GM23338 (cell line): ENCODE measurements around the gene VMP1. TPM values are rescaled to one million over a fixed set of nuclear protein-coding genes. Genes with fewer than 3 reads are reported as not detected.
A peak's percentile ranks its signal among the peaks of the same experiment; 100 is the strongest.
"Not testable (repeated sequence)": the region's sequence is repeated elsewhere in the genome, so short reads cannot be mapped to it uniquely, and the experiment has no call there.

Experiments
- ATAC-seq: fragments of 200-7000 bp; cut with Tn5 transposase; 3 replicates; pipeline ENCODE4 v1.9.1; 2020
- DNase-seq: peaks from one replicate; pipeline ENCODE4 v3.0.0-alpha.2; 2015; ENCODE audit warnings: low spot score
- H2AFZ ChIP-seq: fragments of 200-600 bp; sonication (generic); 2 replicates; pipeline ENCODE4 v1.8.0; 2016; ENCODE audit warnings: antibody characterized with exemption, mild to moderate bottlenecking, moderate library complexity
- H3F3A ChIP-seq: fragments of 200-600 bp; sonication (generic); replicated peaks from 2 replicates; pipeline ENCODE4 v1.8.0; 2017; ENCODE audit warnings: antibody characterized with exemption, mixed run types, low read depth
- H3K27ac ChIP-seq: fragments of 200-600 bp; sonication (generic); 2 replicates; pipeline ENCODE4 v1.6.1; 2016; ENCODE audit warnings: low read depth
- H3K27me3 ChIP-seq: fragments of 200-600 bp; sonication (generic); 2 replicates; pipeline ENCODE4 v1.8.0; 2016; ENCODE audit warnings: mild to moderate bottlenecking, mixed run types, moderate library complexity; ENCODE audit not compliant: insufficient read depth
- H3K36me3 ChIP-seq: fragments of 200-600 bp; sonication (generic); 2 replicates; pipeline ENCODE4 v1.8.0; 2016; ENCODE audit warnings: mild to moderate bottlenecking; ENCODE audit not compliant: insufficient read depth
- H3K4me1 ChIP-seq: fragments of 200-600 bp; sonication (generic); 2 replicates; pipeline ENCODE4 v1.8.0; 2016; ENCODE audit warnings: mild to moderate bottlenecking, moderate library complexity; ENCODE audit not compliant: insufficient read depth
- H3K4me2 ChIP-seq: fragments of 200-600 bp; sonication (generic); 2 replicates; pipeline ENCODE4 v1.7.1; 2017; ENCODE audit warnings: mixed run types
- H3K4me3 ChIP-seq: fragments of 200-600 bp; sonication (generic); 2 replicates; pipeline ENCODE4 v1.6.1; 2016; ENCODE audit warnings: mixed run types
- H3K79me2 ChIP-seq: fragments of 200-600 bp; sonication (generic); replicated peaks from 2 replicates; pipeline ENCODE4 v1.8.0; 2017; ENCODE audit warnings: mild to moderate bottlenecking; ENCODE audit not compliant: insufficient read depth
- H3K9me2 ChIP-seq: fragments of 200-600 bp; sonication (generic); 2 replicates; pipeline ENCODE4 v1.8.0; 2017; ENCODE audit not compliant: insufficient read depth
- H4K20me1 ChIP-seq: fragments of 200-600 bp; sonication (generic); replicated peaks from 2 replicates; pipeline ENCODE4 v1.8.0; 2017; ENCODE audit warnings: mild to moderate bottlenecking; ENCODE audit not compliant: insufficient read depth
- H3K27ac Mint-ChIP-seq: 2 replicates; pipeline ENCODE4 v1.8.0; 2020; ENCODE audit warnings: inconsistent platforms, mild to moderate bottlenecking, moderate library complexity, mixed read lengths
- H3K27me3 Mint-ChIP-seq: 3 replicates; pipeline ENCODE4 v1.8.0; 2022; ENCODE audit warnings: low read depth, mild to moderate bottlenecking, moderate library complexity, mixed read lengths, inconsistent platforms; ENCODE audit not compliant: insufficient read depth, poor library complexity
- H3K36me3 Mint-ChIP-seq: 3 replicates; pipeline ENCODE4 v1.8.0; 2021; ENCODE audit warnings: low read depth, mild to moderate bottlenecking, inconsistent platforms, moderate library complexity, mixed read lengths
- H3K4me1 Mint-ChIP-seq: 3 replicates; pipeline ENCODE4 v1.8.0; 2020; ENCODE audit warnings: mild to moderate bottlenecking, inconsistent platforms, mixed read lengths
- H3K4me3 Mint-ChIP-seq: 3 replicates; pipeline ENCODE4 v1.8.0; 2021; ENCODE audit warnings: moderate library complexity, mild to moderate bottlenecking, inconsistent platforms, mixed read lengths
- H3K9me3 Mint-ChIP-seq: 3 replicates; pipeline ENCODE4 v1.8.0; 2020; ENCODE audit warnings: moderate library complexity, mild to moderate bottlenecking, inconsistent platforms, mixed read lengths
- CREB1 ChIP-seq: fragments of 250-450 bp; sonication (Bioruptor Pico); IDR thresholded peaks from 2 replicates; pipeline ENCODE4 v1.5.0; 2020; ENCODE audit warnings: low read depth, mild to moderate bottlenecking, moderate library complexity
- EZH2 ChIP-seq: fragments of 200-600 bp; sonication (generic); IDR thresholded peaks from one replicate; pipeline ENCODE4 v1.8.0; 2017; ENCODE audit warnings: antibody characterized with exemption, mild to moderate bottlenecking, low read depth; ENCODE audit not compliant: unreplicated experiment
- JUNB ChIP-seq: IDR thresholded peaks from one replicate; pipeline ENCODE4 v1.6.1; 2016; ENCODE audit warnings: antibody characterized with exemption; ENCODE audit not compliant: unreplicated experiment
- NANOG ChIP-seq: IDR thresholded peaks from 2 replicates; pipeline ENCODE4 v1.6.1; 2016; ENCODE audit warnings: antibody characterized with exemption, borderline replicate concordance
- STAT1 ChIP-seq: IDR thresholded peaks from one replicate; pipeline ENCODE4 v1.6.1; 2016; ENCODE audit warnings: antibody characterized with exemption; ENCODE audit not compliant: unreplicated experiment
- ZNF114 ChIP-seq: fragments of 250-450 bp; sonication (Bioruptor Pico); IDR thresholded peaks from 2 replicates; pipeline ENCODE4 v1.5.0; 2020; ENCODE audit warnings: mild to moderate bottlenecking, moderate library complexity
- ZNF331 ChIP-seq: fragments of 250-450 bp; sonication (Bioruptor Pico); IDR thresholded peaks from 2 replicates; pipeline ENCODE4 v1.5.0; 2020; ENCODE audit warnings: low read depth, mild to moderate bottlenecking, moderate library complexity
- polyA plus RNA-seq: library from polyadenylated mRNA; unstranded; fragments of >200 nt; fragmentation: Nextera tagmentation; extraction: Ambion mirVana; gene quantifications from 2 replicates; pipeline ENCODE4 v1.2.1, GENCODE V29; 2016
- total RNA-seq: library from RNA; depleted of rRNA; stranded (reverse); fragments of >200 nt; shearing (Covaris generic); gene quantifications from 2 replicates; pipeline ENCODE4 v1.2.3, GENCODE V29; 2014
- TF ChIP-seq, protein P1 (sequence below): IDR thresholded peaks from one replicate; pipeline ENCODE4 v1.6.1; 2018; ENCODE audit warnings: antibody characterized with exemption; ENCODE audit not compliant: unreplicated experiment
- TF ChIP-seq, protein P2 (sequence below): IDR thresholded peaks from 2 replicates; pipeline ENCODE4 v1.6.1; 2016; ENCODE audit warnings: antibody characterized with exemption

The VMP1 gene
- total and polyA plus RNA-seq, 2 experiments from 2014 or later: 70.1 to 112 TPM

DNA sequence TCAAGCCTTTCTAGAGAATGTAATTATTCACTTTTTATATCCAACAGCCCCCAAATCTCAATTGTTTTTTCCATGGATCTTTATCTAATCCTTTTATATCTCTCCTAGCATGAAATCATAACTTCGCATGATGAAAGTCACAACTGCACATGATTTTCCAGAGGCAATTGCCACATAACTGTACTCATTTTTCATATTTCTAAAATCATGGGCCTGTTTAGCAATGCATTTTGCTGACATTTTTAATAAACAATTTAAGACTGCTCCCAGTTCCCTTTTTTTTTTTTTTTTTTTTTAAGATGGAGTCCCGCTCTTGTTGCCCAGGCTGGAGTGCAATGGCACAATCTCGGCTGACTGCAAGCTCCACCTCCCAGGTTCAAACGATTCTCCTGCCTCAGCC is 83.5 kb downstream of the VMP1 start:
- peaks cover 15% of the 10 kb centered on the region for H3K4me1 Mint-ChIP-seq
- no peak overlapping the region for H3K27ac Mint-ChIP-seq

DNA sequence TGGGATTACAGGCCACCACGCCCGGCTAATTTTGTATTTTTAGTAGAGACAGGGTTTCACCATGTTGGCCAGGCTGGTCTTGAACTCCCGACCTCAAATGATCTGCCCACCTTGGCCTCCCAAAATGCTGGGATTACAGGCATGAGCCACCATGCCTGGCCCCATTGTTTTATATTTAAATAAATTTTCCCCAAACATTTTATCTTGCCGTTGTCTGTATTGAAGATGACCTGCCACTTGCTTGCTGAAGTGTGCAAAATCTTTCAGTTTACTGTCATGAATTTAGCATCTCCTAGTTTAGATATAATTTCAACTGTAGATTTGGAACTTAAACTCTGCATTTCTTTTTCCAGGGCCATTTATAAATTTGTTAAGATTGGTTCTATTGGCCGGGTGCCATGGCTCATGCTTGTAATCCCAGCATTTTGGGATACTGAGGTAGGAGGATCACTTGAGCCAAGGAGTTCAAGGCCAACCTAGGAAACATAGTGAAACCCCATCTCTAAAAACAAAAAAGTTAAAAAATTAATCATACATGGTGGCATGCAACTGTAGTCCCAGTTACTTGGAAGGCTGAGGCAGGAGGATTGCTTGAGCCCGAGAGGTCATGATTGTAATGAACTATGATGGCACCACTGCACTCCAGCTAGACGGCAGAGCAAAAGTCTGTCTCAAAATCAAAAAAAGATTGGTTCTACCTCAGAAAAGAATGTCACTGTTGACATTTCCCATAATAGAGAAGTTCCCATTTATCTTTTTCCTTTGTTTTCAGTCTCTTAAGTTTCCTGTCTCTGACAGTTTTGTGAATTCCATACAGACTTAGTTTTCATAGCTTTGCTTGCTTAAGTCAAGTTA is 84.4 kb downstream of the VMP1 start:
- Histone ChIP-seq H3K27me3 (no peaks in the 10 kb centered on the region), H3K9me2 (no peaks in the 10 kb centered on the region), H2AFZ (no peak overlapping the region), H3K79me2 (no peaks in the 10 kb centered on the region), H3K4me2 (no peak overlapping the region), H4K20me1 (no peaks in the 10 kb centered on the region), H3K36me3 (no peaks in the 10 kb centered on the region), H3K27ac (0 out of 2 replicates have a peak overlapping the region, but pooled peaks have one; percentile 21), H3F3A (no peaks in the 10 kb centered on the region), H3K4me3 (no peak overlapping the region), H3K4me1 (peaks cover 6% of the 10 kb centered on the region; the same call in 1 of the 2 replicates)
- no peaks in the 10 kb centered on the region for H3K36me3 Mint-ChIP-seq
- no peak overlapping the region for H3K4me3 Mint-ChIP-seq
- peaks cover 6% of the 10 kb centered on the region for H3K4me1 Mint-ChIP-seq
- H3K27ac Mint-ChIP-seq: no peak overlapping the region
- peaks cover 3% of the 10 kb centered on the region for H3K27me3 Mint-ChIP-seq
- TF ChIP-seq NANOG (no peak), JUNB (no peak), ZNF331 (CRISPR knock-in tag) (no peak), STAT1 (no peak), EZH2 (no peak)
- TF ChIP-seq, protein P1, sequence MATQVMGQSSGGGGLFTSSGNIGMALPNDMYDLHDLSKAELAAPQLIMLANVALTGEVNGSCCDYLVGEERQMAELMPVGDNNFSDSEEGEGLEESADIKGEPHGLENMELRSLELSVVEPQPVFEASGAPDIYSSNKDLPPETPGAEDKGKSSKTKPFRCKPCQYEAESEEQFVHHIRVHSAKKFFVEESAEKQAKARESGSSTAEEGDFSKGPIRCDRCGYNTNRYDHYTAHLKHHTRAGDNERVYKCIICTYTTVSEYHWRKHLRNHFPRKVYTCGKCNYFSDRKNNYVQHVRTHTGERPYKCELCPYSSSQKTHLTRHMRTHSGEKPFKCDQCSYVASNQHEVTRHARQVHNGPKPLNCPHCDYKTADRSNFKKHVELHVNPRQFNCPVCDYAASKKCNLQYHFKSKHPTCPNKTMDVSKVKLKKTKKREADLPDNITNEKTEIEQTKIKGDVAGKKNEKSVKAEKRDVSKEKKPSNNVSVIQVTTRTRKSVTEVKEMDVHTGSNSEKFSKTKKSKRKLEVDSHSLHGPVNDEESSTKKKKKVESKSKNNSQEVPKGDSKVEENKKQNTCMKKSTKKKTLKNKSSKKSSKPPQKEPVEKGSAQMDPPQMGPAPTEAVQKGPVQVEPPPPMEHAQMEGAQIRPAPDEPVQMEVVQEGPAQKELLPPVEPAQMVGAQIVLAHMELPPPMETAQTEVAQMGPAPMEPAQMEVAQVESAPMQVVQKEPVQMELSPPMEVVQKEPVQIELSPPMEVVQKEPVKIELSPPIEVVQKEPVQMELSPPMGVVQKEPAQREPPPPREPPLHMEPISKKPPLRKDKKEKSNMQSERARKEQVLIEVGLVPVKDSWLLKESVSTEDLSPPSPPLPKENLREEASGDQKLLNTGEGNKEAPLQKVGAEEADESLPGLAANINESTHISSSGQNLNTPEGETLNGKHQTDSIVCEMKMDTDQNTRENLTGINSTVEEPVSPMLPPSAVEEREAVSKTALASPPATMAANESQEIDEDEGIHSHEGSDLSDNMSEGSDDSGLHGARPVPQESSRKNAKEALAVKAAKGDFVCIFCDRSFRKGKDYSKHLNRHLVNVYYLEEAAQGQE: no peak
- ATAC-seq: no peak
- no peak for DNase-seq
- H3K9me3 Mint-ChIP-seq: no peaks in the 10 kb centered on the region

More for the DNA sequence above, 83.5 kb downstream of the VMP1 start:
- TF ChIP-seq, protein P2, sequence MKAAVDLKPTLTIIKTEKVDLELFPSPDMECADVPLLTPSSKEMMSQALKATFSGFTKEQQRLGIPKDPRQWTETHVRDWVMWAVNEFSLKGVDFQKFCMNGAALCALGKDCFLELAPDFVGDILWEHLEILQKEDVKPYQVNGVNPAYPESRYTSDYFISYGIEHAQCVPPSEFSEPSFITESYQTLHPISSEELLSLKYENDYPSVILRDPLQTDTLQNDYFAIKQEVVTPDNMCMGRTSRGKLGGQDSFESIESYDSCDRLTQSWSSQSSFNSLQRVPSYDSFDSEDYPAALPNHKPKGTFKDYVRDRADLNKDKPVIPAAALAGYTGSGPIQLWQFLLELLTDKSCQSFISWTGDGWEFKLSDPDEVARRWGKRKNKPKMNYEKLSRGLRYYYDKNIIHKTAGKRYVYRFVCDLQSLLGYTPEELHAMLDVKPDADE: no peak
- TF ChIP-seq ZNF114 (CRISPR knock-in tag) (no peak), CREB1 (CRISPR knock-in tag) (no peak)
- peaks cover 15% of the 10 kb centered on the region; the same call in 1 of the 2 replicates for H3K4me1 ChIP-seq
- no peak overlapping the region for H3K4me3 ChIP-seq
- H3K27ac ChIP-seq: no peak overlapping the region
- Mint-ChIP-seq H3K4me3 (no peak overlapping the region), H3K36me3 (no peaks in the 10 kb centered on the region), H3K9me3 (no peaks in the 10 kb centered on the region), H3K27me3 (peaks cover 3% of the 10 kb centered on the region)
- H3K36me3 ChIP-seq: no peaks in the 10 kb centered on the region
- no peaks in the 10 kb centered on the region for H3K27me3 ChIP-seq
- H2AFZ ChIP-seq: no peak overlapping the region
- no peak for ATAC-seq
- H3F3A ChIP-seq: no peaks in the 10 kb centered on the region
- DNase-seq: no peak
- no peak overlapping the region for H3K4me2 ChIP-seq
- H4K20me1 ChIP-seq: no peaks in the 10 kb centered on the region
- H3K9me2 ChIP-seq: no peaks in the 10 kb centered on the region
- no peaks in the 10 kb centered on the region for H3K79me2 ChIP-seq

DNA sequence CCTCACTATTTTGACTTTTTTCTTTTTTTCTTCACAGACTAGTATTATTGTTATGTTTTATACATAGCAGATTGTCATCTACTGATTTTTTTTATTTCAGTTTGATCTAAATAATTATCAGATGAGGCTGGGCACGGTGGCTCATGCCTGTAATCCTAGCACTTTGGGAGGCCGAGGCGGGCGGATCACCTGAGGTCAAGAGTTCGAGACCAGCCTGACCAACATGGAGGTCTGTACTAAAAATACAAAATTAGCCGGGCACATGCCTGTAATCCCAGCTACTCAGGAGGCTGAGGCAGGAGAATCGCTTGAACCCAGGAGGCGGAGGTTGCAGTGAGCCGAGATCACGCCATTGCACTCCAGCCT is 85.0 kb downstream of the VMP1 start:
- H3K36me3 Mint-ChIP-seq, H3K36me3 ChIP-seq, H3K4me3 Mint-ChIP-seq, H3K4me2 ChIP-seq, H3K9me2 ChIP-seq, H4K20me1 ChIP-seq, DNase-seq, H3K27me3 Mint-ChIP-seq, H3K4me3 ChIP-seq, H3K4me1 ChIP-seq, H3K4me1 Mint-ChIP-seq, H3F3A ChIP-seq, ATAC-seq, H2AFZ ChIP-seq, H3K27ac Mint-ChIP-seq, H3K79me2 ChIP-seq, H3K27me3 ChIP-seq, H3K9me3 Mint-ChIP-seq: not testable (repeated sequence)
- H3K27ac ChIP-seq: 0 out of 2 replicates have a peak overlapping the region, but pooled peaks have one; percentile 21
